ENCODE data around the gene NPAS3.
A peak's percentile ranks its signal among the peaks of the same experiment; 100 is the strongest.

NPAS3 gene

DNA sequence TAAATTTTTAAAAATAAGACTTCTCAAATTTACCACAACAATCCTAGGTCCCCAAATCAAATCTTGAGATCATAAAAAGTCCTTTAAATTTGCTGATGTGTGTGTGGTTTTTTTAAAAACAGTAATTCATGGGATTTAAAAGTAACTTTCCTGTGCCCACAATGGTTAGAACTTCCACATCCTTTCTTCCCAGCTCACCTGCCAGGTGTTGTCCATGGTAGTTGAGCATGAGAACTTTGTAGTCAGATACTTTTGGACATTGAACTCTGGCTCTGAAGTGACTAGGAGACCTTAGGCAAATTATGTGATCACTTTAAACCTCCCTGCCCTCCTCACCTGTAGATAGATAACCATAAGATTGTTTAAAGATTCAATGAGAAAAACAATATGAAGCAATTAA is 253.2 kb downstream of the NPAS3 start:
- no peak for DNase-seq

GRCh38 chr14:33194551-33194950 is 255.9 kb downstream of the NPAS3 start:
- DNase-seq: no peak

DNA sequence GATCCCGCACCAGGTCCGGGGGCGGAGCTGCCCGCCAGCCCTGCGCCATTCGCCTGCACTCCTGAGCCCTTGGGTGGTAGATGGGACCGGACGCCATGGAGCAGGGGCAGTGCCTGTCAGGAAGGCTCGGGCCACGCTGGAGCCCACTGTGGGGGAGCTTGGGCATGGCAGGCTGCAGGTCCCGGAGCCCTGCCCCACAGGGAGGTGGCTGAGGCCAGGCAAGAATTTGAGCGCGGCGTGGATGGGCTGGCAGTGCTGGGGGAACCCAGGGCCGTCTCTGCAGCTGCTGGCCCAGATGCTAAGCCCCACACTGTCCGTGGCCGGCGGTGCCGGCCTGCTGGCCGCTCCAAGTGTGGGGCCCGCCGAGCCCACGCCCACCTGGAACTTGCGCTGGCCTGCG is 260.0 kb downstream of the NPAS3 start:
- no peak for DNase-seq

DNA sequence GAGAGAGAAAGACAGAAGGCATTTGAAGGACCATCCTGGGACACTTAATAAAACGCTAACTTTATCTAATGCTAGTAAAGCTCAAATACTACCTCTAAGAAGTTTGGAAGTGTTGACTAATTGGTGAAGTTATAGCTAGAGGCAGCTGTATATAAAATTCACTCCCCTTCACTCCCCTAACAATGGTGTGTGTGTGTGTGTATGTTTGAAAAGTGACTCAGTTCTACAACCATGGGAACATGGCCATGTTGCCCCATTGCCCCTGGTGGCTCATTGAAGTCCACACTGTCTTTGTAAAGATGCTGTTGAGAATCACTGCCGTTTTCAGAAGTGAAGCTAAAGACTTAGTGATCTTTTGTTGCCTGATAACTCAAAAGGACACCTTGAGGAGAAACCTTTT is 262.4 kb downstream of the NPAS3 start:
- DNase-seq: no peak

DNA sequence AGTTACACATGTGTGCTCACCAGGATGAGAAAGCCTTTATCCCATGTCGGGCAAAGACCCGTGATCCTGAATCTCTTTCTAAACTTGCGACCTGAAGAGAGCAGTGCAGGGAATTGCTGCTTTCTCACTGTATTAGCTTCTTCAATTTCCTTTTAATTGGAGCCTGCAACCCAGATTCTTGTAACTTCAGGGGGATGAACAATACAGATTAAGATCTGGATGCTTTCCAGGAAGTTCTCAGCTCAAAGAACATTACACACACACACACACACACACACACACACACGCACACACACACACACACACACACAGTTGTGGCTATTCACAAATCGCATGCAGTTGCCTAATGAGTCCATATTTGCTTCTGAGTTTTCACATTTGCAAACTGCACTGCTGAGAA is 268.3 kb downstream of the NPAS3 start:
- no peak for DNase-seq

GRCh38 chr14:33207467-33208017 is 268.9 kb downstream of the NPAS3 start:
- DNase-seq: no peak

DNA sequence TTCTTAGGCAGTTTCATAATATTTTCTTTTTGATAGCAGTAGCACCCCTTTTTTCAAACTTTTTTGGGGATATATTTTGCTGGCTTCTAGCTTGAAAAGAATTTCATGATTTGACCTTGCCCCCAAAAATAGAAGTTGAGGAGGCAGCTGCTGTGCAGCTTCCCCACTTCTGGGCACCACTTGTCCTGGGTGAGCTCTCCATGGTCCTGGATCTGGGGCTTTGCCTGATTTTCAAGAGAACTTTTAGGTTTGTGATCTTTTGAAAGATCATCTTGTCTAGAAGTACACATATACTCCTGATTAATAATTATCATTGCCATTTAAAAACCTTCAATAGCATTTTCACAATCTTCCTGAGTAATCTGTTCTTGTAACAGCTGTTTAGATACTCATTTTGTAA is 271.6 kb downstream of the NPAS3 start:
- DNase-seq: peak; percentile 10

- DNase-seq: no peak
These were observed 279.3 kb downstream of the NPAS3 start for GRCh38 chr14:33218026-33218425.

DNA sequence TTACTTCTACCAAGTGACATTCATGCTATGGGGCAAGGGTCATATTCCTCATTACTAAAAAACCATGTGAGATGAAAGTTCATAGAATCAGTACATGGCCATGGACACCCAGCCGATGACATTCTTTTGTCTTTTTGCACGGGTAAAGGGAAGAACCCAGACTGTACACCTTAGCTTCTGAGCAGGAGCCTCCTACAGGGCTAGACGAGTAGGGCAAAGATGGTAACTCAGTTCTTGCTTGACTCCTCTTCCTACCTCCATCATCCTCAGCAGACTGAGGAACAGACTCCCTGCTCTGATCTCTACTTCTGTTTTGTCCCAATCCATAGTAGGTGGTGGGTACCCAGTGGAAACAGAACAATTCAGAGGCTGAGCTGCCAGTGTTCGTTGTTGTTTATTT is 281.3 kb downstream of the NPAS3 start:
- DNase-seq: no peak

- DNase-seq: no peak
These were observed 290.7 kb downstream of the NPAS3 start for GRCh38 chr14:33229269-33229929.

DNA sequence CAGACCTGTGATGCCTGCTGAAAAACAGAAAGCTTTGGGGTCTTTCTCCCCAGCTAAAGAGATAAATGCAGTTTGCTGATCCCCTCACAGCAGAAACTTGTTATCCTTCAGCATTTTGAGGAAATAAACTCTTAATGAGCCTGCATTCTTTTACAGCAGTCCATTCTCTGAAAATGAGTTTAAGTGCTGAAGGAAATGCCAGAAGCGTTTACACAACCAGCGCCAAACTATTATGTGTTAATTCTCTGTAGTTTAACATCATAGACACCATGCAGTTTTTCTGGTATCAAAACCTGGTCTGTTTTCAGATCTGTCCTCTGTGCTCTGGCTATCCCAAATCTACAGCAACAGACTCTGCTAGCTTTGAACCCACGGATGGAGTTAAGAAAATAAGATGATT is 291.3 kb downstream of the NPAS3 start:
- DNase-seq: no peak

GRCh38 chr14:33232031-33232430 is 293.4 kb downstream of the NPAS3 start:
- DNase-seq: no peak

DNA sequence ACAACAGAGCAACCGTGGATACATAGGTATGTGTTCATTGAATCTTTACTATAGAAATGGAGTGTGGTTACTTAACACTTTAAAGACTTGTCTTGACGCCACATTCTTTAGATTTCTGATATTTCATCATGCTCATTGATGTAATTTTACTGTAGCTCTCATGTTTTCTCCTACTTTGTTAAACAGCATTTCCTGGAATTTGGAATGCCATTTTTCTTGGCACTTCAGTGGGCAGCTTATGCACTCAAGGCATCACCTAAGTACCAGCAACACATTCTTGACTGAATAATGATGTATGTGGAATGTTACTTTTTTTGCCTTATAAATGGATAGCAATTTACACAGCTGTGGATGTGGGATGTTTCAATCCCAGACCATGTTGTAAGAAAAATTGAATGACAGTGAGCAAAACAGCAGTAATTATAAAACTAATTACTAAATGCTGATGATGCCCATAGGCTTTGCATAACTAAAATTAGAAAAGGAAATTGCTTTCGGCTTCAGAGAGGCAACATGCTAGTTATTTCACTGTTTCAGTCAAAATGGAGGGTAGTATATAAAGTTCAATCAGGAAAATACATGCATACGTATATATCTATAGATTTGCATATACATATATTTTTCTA is 298.5 kb downstream of the NPAS3 start:
- DNase-seq: peak; percentile 53

DNA sequence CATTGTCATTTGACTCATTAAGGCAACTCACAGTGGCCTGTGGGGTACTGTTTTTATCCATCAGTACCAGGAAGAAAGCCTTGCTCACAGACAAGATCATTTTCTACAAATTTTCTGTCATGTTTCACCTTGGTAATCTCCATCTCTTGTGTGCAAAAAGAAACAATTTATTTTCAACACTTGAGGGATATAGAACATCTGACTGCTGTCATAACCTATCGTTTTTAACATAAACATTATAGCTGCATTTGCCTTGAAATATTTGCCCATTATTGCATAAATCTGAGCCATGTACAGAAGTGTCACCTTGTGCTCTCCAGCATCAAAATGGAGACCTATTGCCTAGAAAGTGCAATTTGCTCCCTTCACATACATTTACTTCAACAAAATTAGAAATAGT is 300.8 kb downstream of the NPAS3 start:
- no peak for DNase-seq

GRCh38 chr14:33240466-33240865 is 301.8 kb downstream of the NPAS3 start:
- DNase-seq: no peak

- DNase-seq: no peak
These were observed 302.7 kb downstream of the NPAS3 start for GRCh38 chr14:33241331-33241730.

GRCh38 chr14:33249233-33249820 is 310.6 kb downstream of the NPAS3 start:
- DNase-seq: no peak

DNA sequence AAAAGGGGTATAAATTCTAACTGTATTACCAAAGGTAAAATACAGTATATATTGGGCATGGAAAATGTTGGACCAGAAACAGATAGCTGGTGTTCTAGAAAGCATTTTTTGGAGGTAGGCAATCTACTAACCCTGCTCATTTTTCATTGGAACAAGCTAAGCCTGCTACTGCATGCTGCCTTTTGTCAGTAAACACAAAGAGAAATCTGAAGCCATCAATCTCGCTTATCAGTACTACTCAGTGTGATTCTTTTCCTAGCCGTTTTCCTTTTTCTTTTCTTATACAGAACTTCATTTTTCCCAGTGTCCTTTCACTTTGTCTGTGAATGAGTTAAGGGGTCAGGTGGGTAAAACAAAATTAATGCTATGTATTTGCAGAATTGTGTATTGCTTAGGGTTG is 312.3 kb downstream of the NPAS3 start:
- no peak for DNase-seq

GRCh38 chr14:33254342-33254741 is 315.7 kb downstream of the NPAS3 start:
- no peak for DNase-seq

DNA sequence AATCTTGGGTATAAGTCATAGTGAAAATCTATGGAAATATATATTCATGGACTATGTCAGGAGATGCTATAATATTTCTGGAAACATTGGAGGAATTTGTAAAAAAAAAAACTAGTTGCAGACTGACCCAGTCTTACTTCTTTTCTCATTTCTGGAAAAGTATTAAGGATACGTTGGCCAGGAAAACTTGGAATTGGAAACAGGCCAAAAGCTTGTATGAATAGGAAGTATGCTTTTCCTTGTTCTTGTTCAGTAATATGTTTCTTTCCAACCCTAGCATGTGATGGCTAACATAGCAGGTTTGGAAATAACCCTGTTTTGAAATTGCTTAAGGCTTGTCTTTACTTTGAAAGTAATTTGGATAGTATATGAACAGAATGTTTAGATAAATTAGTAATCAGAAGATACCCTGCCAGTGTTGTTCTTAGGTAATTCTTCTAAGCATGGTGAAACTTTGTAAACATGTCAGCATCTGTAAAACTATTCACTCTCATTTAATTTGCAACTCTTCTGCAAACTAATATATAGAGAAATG is 316.2 kb downstream of the NPAS3 start:
- DNase-seq: no peak

DNA sequence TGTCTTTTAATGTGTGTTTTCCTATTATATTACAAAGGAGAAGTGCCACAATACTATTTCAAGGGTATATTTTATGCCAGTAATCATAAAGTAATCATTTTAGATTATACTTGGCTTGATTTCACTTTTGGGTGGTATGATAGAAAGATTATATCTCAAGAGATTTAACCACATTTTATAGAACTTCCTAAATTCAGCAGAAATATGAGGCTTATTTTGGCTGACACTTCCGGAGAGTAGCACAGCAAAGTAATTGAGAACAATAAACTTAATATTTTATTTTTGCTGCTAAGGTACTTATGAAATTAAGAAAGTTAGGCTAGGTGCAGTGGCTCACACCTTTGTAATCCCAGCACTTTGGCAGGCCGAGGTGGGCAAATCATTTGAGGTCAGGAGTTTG is 319.1 kb downstream of the NPAS3 start:
- no peak for DNase-seq

GRCh38 chr14:33259764-33260163 is 321.1 kb downstream of the NPAS3 start:
- DNase-seq: no peak

DNA sequence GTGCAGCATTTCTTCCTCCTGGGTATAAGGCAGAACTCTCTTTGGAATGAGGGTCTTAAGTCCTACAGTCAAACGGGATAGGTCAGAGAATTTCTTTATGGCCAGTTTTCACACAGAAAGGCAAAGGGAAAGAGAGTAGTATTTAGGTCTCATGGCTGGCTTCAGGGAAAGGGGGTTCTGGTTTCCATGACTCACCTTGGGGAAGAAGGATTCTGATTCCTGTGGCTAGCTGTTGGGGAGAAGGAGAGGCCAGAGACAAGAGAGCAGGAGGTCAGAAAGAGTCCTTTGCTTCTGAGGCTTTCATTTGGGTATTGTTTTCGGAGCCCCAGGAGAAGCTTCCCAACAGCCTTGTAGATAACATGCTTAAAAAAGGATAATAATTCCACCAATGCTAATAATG is 332.5 kb downstream of the NPAS3 start:
- DNase-seq: peak; percentile 39

DNA sequence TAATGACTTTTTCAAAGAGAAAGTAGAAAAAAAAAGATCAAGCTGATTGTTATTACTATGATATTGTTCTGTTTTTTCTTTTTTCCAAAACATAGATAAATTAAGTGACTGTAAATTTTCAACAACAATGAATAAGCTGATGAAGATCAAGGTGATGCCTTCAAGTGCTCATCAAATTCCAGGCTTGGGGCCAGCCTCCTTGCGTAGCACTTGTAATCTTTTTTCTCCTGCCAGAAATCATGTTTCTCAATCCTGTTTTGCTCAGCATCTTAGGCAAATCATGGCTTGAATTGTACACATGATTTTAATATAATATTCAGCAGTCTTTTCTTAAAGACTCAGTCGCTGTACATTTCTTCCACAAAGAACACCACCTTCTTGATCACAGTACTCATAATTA is 333.2 kb downstream of the NPAS3 start:
- no peak for DNase-seq

Measured in NCI-H226 (cell line).